Stomach smooth muscle (tissue), 2 donors: ENCODE measurements around the gene HNF4A.

Source experiments
- H3K27ac ChIP-seq: one replicate; pipeline ENCODE4 v1.7.0; 2013; ENCODE audit warnings: mild to moderate bottlenecking, low read length, inconsistent platforms
- H3K27me3 ChIP-seq, 2 donors: one replicate each; pipeline ENCODE4 v1.7.0; 2013; ENCODE audit warnings: low read length in 2 of 2; ENCODE audit not compliant: insufficient read depth in 2 of 2, control insufficient read depth in 1 of 2
- H3K36me3 ChIP-seq, 2 donors: one replicate each; pipeline ENCODE4 v1.7.0; 2013; ENCODE audit warnings: low read length in 2 of 2; ENCODE audit not compliant: control insufficient read depth in 2 of 2, insufficient read depth in 2 of 2
- H3K4me1 ChIP-seq: one replicate; pipeline ENCODE4 v1.7.0; 2013; ENCODE audit warnings: low read length; ENCODE audit not compliant: control insufficient read depth, insufficient read depth
- H3K4me3 ChIP-seq, 2 donors: one replicate each; pipeline ENCODE4 v1.7.0; 2013; ENCODE audit warnings: low read length in 2 of 2
- H3K9ac ChIP-seq, 2 donors: one replicate each; pipeline ENCODE4 v1.7.0; 2013; ENCODE audit warnings: low read length in 2 of 2, mild to moderate bottlenecking in 1 of 2
- H3K9me3 ChIP-seq, 2 donors: one replicate each; pipeline ENCODE4 v1.7.0; 2013; ENCODE audit warnings: low read length in 2 of 2; ENCODE audit not compliant: control insufficient read depth in 2 of 2
- donor health status: healthy.
- donor health status: Pancreatic carcinoma.

The HNF4A gene

DNA sequence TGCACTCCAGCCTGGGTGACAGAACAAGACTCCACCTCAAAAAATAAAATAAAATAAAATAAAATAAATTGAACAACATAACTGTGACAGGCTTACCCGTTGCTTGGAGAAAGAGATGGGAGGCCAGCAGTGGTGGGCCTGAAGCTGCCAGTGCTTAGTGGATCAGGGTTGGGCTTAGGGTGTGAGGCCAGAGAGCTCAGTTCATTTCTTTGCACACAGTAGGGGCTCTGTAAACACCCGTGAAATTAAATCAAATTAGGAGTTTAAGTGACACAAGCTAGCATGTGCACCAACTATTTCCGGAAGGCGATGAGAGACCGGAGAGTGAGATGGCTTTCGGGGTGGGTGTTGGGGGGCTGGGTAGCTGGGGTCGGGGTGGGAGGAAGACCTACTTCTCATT is 94.4 kb downstream of the HNF4A start:
- Histone ChIP-seq H3K36me3 (no peaks in the 10 kb centered on the region), H3K27me3 (peaks cover 0 to 3% of the 10 kb centered on the region in 2 donors), H3K9ac (no peak overlapping the region), H3K4me1 (no peaks in the 10 kb centered on the region), H3K4me3 (no peak overlapping the region), H3K9me3 (peaks cover 0 to 8% of the 10 kb centered on the region in 2 donors), H3K27ac (no peak overlapping the region)

DNA sequence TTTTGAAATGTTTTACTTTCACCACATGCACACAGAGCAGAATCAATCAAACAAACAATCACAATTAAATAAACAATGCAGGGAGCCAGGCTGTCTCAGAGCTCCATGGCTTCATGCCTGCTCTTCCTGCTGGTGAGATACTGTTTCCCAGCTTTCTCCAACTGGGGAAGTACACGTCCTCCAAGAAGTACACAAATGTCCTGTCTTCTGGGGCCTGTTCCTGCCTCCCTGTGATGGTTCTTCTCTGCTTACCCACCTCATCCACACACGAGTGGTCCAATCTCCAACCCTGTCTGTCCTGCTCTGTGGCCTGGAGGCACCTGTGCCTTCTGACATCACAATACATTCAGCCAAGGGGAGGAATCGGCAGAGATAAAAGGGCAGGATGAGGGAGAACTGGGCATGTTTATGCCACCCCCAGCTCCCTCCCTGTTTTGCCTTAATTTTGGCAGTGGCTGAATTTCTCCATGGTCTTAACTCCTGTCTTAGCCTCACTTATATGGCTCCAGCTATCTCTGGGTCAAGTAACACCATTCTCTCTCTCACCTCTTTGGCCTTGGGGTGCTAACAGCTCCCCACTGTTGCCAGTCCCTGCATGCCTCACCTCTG is 94.9 kb downstream of the HNF4A start:
- H3K27me3 ChIP-seq = peaks cover 0 to 3% of the 10 kb centered on the region in 2 donors
- no peaks in the 10 kb centered on the region for H3K4me1 ChIP-seq
- no peak overlapping the region for H3K9ac ChIP-seq

DNA sequence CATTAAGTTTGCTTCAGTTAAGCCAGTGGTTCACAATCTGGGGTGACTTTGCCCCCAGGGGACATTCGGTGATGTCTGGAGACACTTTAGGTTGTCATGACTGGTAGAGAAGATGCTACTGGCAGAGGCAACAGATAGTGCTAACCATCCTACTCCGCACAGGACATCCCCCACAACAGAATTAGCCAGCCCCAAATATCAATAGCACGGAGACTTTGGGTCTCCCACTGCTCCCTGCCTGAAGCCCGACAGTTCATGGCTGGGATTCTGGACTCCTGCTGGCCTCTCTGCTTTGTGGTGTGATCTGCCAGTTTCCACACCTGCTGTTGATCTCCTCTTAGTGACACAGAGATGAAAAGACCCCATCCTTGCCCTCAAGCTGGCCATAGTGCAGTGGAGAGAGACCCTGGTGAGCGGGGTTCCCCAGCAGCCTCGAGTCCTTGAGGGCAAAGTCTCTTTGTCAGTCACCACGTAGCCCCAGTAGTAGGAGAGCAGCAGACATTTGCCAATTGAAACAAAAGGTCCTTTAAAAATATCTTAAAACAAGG is 95.5 kb downstream of the HNF4A start:
- Histone ChIP-seq H3K9ac (no peak overlapping the region), H3K4me1 (no peaks in the 10 kb centered on the region), H3K9me3 (peaks cover 0 to 3% of the 10 kb centered on the region in 2 donors), H3K4me3 (no peak overlapping the region), H3K27ac (no peak overlapping the region), H3K36me3 (no peaks in the 10 kb centered on the region), H3K27me3 (peaks cover 0 to 3% of the 10 kb centered on the region in 2 donors)

More for the DNA sequence above, 94.9 kb downstream of the HNF4A start:
- Histone ChIP-seq H3K27ac (no peak overlapping the region), H3K9me3 (peaks cover 0 to 8% of the 10 kb centered on the region in 2 donors), H3K36me3 (no peaks in the 10 kb centered on the region), H3K4me3 (no peak overlapping the region)

DNA sequence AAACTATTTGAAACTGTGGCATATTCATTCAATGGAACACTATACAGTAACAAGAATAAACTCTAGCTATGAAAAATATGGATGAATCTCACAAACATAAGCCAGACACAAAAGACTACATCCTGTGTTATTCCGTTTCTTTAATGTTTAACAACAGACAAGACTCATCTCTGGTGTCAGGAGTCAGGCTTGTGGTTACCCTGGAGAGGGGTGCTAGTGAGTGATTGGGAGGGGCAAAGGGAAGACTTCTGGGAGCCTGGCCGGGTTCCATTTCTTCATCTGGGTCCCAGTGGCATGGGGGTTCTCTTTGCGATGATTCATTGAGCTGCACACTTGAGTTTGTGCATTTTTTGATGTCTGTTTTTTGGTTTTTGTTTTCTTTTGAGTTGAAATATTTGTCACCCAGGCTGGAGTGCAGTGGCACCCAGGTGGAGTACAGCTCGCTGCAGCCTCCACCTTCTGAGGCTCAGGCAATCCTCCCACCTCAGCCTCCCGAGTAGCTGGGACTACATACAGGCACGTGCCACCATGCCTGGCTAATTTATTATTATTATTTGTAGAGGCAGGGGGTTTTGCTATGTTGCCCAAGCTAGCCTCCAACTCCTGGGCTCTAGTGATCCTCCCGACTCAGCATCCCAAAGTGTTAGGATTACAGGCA is 98.9 kb downstream of the HNF4A start:
- H3K36me3 ChIP-seq = no peaks in the 10 kb centered on the region
- no peak overlapping the region for H3K27ac ChIP-seq
- H3K9me3 ChIP-seq = no peaks in the 10 kb centered on the region
- H3K4me1 ChIP-seq = no peaks in the 10 kb centered on the region
- no peak overlapping the region for H3K9ac ChIP-seq
- H3K27me3 ChIP-seq = peaks cover 0 to 3% of the 10 kb centered on the region in 2 donors
- H3K4me3 ChIP-seq = no peak overlapping the region

DNA sequence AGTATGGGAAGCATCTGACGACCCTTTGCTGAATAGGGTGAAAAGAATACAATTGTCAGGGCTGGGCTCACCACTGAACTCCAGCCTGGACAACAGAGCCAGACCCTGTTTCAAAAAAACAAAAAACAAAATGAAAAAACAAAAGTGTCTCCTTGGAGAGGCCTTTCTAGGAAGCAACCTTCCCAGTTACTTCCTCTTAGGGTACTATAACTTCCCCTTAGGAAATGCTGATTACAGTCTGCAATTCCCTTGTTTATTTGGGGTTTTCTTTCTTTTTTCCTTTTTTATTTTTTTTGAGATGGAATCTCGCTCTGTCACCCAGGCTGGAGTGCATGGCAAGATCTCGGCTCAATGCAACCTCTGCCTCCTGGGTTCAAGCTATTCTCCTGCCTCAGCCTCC is 99.6 kb downstream of the HNF4A start:
- H3K27me3 ChIP-seq = peaks cover 0 to 3% of the 10 kb centered on the region in 2 donors

DNA sequence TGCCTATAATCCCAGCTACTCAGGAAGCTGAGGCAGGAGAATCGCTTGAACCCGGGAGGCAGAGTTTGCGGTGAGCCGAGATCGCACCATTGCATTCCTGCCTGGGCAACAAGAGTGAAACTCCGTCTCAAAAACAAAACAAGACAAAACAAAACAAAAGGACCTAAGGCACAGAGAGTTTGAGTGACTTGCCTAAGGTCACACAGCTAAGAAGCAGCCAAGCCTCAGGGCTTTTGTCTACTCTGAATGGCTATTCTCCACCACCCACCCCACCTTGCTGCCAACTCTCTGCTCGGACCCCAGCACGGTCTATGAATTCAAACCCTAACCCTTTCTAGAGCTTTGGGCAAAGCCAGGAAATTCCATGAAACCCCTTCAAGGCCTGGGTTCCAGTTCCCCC is 101.1 kb downstream of the HNF4A start:
- H3K9ac ChIP-seq = no peak overlapping the region

More for the DNA sequence above, 99.6 kb downstream of the HNF4A start:
- H3K4me1 ChIP-seq = no peaks in the 10 kb centered on the region
- no peak overlapping the region for H3K9ac ChIP-seq
- no peaks in the 10 kb centered on the region for H3K9me3 ChIP-seq
- no peak overlapping the region for H3K27ac ChIP-seq
- no peaks in the 10 kb centered on the region for H3K36me3 ChIP-seq
- H3K4me3 ChIP-seq = no peak overlapping the region

DNA sequence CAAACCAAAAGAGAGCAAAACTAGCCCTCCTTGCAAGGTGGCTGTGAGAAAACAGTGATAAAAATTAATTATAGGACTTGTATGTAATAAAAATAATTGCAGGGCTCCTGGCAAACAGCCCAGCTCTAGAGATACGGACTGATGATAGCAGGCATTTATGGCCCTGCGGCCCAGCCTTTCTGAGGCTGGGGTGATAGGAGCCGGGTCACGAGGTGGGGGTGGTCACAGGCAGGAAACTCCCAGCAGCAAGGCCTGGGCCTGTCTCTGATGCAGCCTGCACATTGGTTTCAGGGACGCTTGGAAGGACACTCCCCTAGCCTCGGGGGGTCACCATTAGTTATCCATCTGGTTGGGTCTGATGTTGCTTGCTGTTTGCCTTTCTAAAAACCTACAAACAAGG is 101.5 kb downstream of the HNF4A start:
- no peak overlapping the region for H3K4me3 ChIP-seq
- H3K9me3 ChIP-seq = no peaks in the 10 kb centered on the region
- no peaks in the 10 kb centered on the region for H3K4me1 ChIP-seq
- no peaks in the 10 kb centered on the region for H3K36me3 ChIP-seq
- H3K9ac ChIP-seq = no peak overlapping the region
- H3K27me3 ChIP-seq = no peaks in the 10 kb centered on the region
- no peak overlapping the region for H3K27ac ChIP-seq

More for the DNA sequence above, 101.1 kb downstream of the HNF4A start:
- H3K27ac ChIP-seq = no peak overlapping the region
- no peak overlapping the region for H3K4me3 ChIP-seq
- H3K4me1 ChIP-seq = no peaks in the 10 kb centered on the region
- H3K36me3 ChIP-seq = no peaks in the 10 kb centered on the region
- H3K27me3 ChIP-seq = no peaks in the 10 kb centered on the region
- H3K9me3 ChIP-seq = no peaks in the 10 kb centered on the region

DNA sequence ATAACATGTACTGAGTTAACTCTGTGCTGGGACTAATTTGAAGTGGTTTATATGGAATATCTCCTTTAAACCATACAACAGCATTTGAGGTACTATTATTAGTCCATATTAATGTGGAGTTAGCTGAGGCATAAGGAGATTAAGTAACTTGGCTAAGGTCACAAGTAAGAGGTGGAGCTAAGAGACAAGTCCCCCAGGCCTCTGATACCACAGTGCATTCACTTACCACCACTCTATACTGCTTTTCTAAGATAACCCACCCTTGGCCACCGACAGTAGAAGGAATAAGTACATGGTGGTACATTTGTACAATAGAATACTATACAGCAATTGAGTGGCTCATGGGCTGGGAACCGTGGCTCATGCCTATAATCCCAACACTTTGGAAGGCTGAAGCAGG is 103.8 kb downstream of the HNF4A start:
- Histone ChIP-seq H3K36me3 (no peaks in the 10 kb centered on the region), H3K4me1 (no peaks in the 10 kb centered on the region), H3K4me3 (no peak overlapping the region), H3K27me3 (no peaks in the 10 kb centered on the region), H3K27ac (no peak overlapping the region), H3K9me3 (no peaks in the 10 kb centered on the region), H3K9ac (no peak overlapping the region)

DNA sequence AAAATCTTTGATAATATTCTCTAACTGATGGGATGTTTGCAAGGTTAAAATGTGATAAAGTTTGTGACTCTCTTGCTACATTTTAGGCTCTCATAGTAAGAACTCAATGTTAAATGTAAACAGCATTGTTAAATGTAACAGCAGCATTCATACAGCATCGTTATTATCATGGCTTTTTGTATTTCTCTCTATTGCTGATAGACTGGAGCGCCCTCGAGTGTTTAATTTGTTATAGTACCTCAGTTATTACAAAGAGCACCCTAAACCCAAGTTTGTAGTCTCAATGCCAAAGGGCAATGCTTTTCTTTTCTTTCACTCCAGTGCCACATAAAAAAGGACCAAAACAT is 105.3 kb downstream of the HNF4A start:
- no peaks in the 10 kb centered on the region for H3K36me3 ChIP-seq
- H3K9me3 ChIP-seq = no peaks in the 10 kb centered on the region
- H3K27ac ChIP-seq = no peak overlapping the region
- no peak overlapping the region for H3K9ac ChIP-seq
- H3K4me3 ChIP-seq = no peak overlapping the region
- H3K27me3 ChIP-seq = no peaks in the 10 kb centered on the region
- no peaks in the 10 kb centered on the region for H3K4me1 ChIP-seq

DNA sequence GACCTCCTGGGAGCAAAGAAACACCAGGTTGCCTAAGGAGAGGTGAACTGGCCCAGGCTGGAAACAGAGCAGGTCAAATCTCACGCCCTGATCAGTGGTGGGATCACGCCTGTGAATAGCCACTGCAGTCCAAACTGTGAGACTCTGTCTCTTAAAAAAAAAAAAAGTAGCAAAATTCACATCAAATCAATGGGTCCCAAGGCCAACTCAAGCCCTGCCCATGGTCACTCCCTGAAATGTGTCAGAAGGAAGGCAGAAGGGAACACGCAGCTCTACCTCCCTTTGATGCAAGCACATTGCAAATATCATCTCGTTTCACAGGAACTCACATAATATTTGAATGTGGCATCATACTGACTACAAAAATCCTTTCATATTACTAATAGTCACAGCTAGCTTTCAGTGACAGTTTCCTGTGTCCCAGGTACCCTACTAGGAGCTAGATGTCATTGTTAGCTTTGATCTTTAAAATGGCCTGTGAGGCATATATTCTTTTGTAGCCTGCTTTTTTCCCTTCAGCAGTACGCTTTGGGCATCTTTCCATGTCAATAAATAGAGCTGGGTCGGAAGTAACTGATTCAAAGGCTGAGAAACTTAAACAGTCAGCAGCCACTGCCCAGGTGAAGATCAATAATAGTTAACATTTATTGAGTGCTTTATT is 105.8 kb downstream of the HNF4A start:
- Histone ChIP-seq H3K27ac (no peak overlapping the region), H3K9ac (no peak overlapping the region), H3K4me1 (no peaks in the 10 kb centered on the region), H3K27me3 (no peaks in the 10 kb centered on the region), H3K9me3 (no peaks in the 10 kb centered on the region), H3K4me3 (no peak overlapping the region), H3K36me3 (no peaks in the 10 kb centered on the region)

DNA sequence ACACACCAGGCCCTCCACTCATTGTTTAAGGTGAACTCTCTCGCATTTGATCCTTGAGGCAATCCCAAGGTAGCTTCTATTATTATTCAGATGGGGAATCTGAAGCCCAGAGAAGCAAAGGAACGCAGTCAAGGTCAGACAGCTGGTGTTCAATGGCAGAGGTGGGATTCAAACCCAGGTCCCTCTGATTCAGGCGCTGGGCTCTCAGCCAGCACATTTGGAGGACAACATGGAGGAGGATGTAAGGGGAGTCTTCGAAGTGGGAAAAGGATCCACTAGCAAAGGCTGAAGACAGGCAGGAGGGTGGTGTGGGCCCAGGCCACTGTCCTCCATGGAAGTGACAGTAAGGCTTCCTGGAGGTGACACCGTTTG is 106.3 kb downstream of the HNF4A start:
- H3K9ac ChIP-seq = no peak overlapping the region
- no peaks in the 10 kb centered on the region for H3K36me3 ChIP-seq
- no peak overlapping the region for H3K27ac ChIP-seq
- H3K27me3 ChIP-seq = no peaks in the 10 kb centered on the region
- no peaks in the 10 kb centered on the region for H3K4me1 ChIP-seq
- H3K4me3 ChIP-seq = no peak overlapping the region
- no peaks in the 10 kb centered on the region for H3K9me3 ChIP-seq
